Activated CD4-positive, alpha-beta memory T cell treated with anti-CD3 and anti-CD28 coated beads for 36 hours (primary cell): ENCODE measurements around the gene GET3. TPM values are rescaled to one million over a fixed set of nuclear protein-coding genes. Genes with fewer than 3 reads are reported as not detected.

Experiments
- CTCF ChIA-PET: fragments of 350-600 bp; sonication (Branson Sonifier 250); formaldehyde crosslinking; loops from one replicate; lab custom pipeline; 2021; ENCODE audit warnings: antibody characterized with exemption, inconsistent platforms; lab: Charles Lee
- POLR2A ChIA-PET: fragments of 350-600 bp; sonication (Branson Sonifier 250); formaldehyde crosslinking; loops from one replicate; lab custom pipeline; 2021; ENCODE audit warnings: antibody characterized with exemption; lab: Charles Lee
- DNase-seq: peaks from one replicate; pipeline ENCODE4 v3.0.0-alpha.2; 2020
- H3K27ac Mint-ChIP-seq: one replicate; pipeline ENCODE4 v1.8.0; 2021; ENCODE audit warnings: mixed read lengths
- H3K27me3 Mint-ChIP-seq: one replicate; pipeline ENCODE4 v1.8.0; 2021; ENCODE audit warnings: mixed read lengths
- H3K36me3 Mint-ChIP-seq: one replicate; pipeline ENCODE4 v1.8.0; 2021; ENCODE audit warnings: mixed read lengths
- H3K4me1 Mint-ChIP-seq: one replicate; pipeline ENCODE4 v1.8.0; 2021; ENCODE audit warnings: low read depth, mixed read lengths
- H3K4me3 Mint-ChIP-seq: one replicate; pipeline ENCODE4 v1.8.0; 2021; ENCODE audit warnings: mild to moderate bottlenecking, mixed read lengths
- H3K9me3 Mint-ChIP-seq: one replicate; pipeline ENCODE4 v1.8.0; 2021; ENCODE audit warnings: mixed read lengths
- intact Hi-C: fragments of 100-400 bp; cut with micrococcal nuclease; formaldehyde crosslinking; loops from one replicate; pipeline ENCODE4 v1.15.1; 2023
- total RNA-seq, 2 experiments: library from RNA; stranded (reverse); gene quantifications; one replicate each; pipeline ENCODE4 v1.2.3, GENCODE V29; 2021

The GET3 gene
- total RNA-seq, 2 experiments from 2014 or later = 54.2 TPM

GRCh38 chr19:12770922-12771321, 33.6 kb downstream of the GET3 start:
- Mint-ChIP-seq H3K4me1 (peaks cover 21% of the 10 kb centered on the region), H3K27me3 (no peaks in the 10 kb centered on the region)
- POLR2A ChIA-PET = interaction anchor here (0.8 to 2.8 kb wide), 2 partner anchors 21 to 28 kb away, joined by 3 to 17 read pairs; partner anchors contain the start of gene JUNB

GRCh38 chr19:12772323-12772722, 35.0 kb downstream of the GET3 start:
- Mint-ChIP-seq H3K27me3 (no peaks in the 10 kb centered on the region), H3K9me3 (no peaks in the 10 kb centered on the region), H3K36me3 (no peaks in the 10 kb centered on the region), H3K4me3 (peak overlapping the region; percentile 20), H3K27ac (no peak overlapping the region), H3K4me1 (peaks cover 23% of the 10 kb centered on the region)
- intact Hi-C loops = no loop called here
- ChIA-PET CTCF (interaction anchor here (1.3 to 10.4 kb wide), 5 partner anchors 13 to 76 kb away, joined by 3 to 372 read pairs (median 5); partner anchors contain the start of genes JUNB, PRDX2 and THSD8), POLR2A (interaction anchor here (0.7 kb wide), 1 partner anchor 24 kb away, joined by 3 read pairs; no protein-coding TSS in a partner anchor)
- no peak for DNase-seq

More at GRCh38 chr19:12770922-12771321, 33.6 kb downstream of the GET3 start:
- no peaks in the 10 kb centered on the region for H3K9me3 Mint-ChIP-seq
- H3K36me3 Mint-ChIP-seq = no peaks in the 10 kb centered on the region
- no peak overlapping the region for H3K4me3 Mint-ChIP-seq
- DNase-seq = no peak
- intact Hi-C loops = no loop called here
- CTCF ChIA-PET = interaction anchor here (10.4 to 15.7 kb wide), 2 partner anchors 12 to 28 kb away, joined by 110 to 636 read pairs; partner anchors contain the start of genes JUNB, PRDX2, RNASEH2A and THSD8
- H3K27ac Mint-ChIP-seq = no peak overlapping the region

GRCh38 chr19:12773571-12773970, 36.3 kb downstream of the GET3 start:
- no peak overlapping the region for H3K4me3 Mint-ChIP-seq
- H3K27me3 Mint-ChIP-seq = no peaks in the 10 kb centered on the region
- H3K36me3 Mint-ChIP-seq = no peaks in the 10 kb centered on the region
- ChIA-PET POLR2A (interaction anchor here (1.1 kb wide), 1 partner anchor 19 kb away, joined by 3 read pairs; no protein-coding TSS in a partner anchor), CTCF (interaction anchor here (1.2 to 10.4 kb wide), 6 partner anchors 9 to 75 kb away, joined by 3 to 372 read pairs (median 5); partner anchors contain the start of genes JUNB, PRDX2 and THSD8)
- no peak overlapping the region for H3K27ac Mint-ChIP-seq
- H3K4me1 Mint-ChIP-seq = peaks cover 29% of the 10 kb centered on the region
- DNase-seq = no peak
- H3K9me3 Mint-ChIP-seq = no peaks in the 10 kb centered on the region
- intact Hi-C loops = no loop called here

- Mint-ChIP-seq H3K4me1 (peaks cover 34% of the 10 kb centered on the region), H3K4me3 (peak within 1 kb of the TSS; percentile 71), H3K27me3 (no peaks in the 10 kb centered on the region), H3K27ac (peak within 1 kb of the TSS; percentile 67), H3K9me3 (no peaks in the 10 kb centered on the region), H3K36me3 (no peaks in the 10 kb centered on the region)
- intact Hi-C loops = loop anchor here (5.0 kb wide), 2 partner anchors 62 to 443 kb away; partner anchors contain the start of genes MAST1 and ZNF563
- ChIA-PET POLR2A (interaction anchor here (1.4 kb wide), 1 partner anchor 16 kb away, joined by 3 read pairs; the partner anchor contains the start of gene JUNB), CTCF (interaction anchor here (0.6 to 10.4 kb wide), 7 partner anchors 8 to 139 kb away, joined by 3 to 372 read pairs (median 5); partner anchors contain the start of genes JUNB, PRDX2 and THSD8)
- no peak for DNase-seq
These were observed 37.6 kb downstream of the GET3 start, which contains the start of gene HOOK2 for GRCh38 chr19:12774588-12775555. Gene HOOK2 (minus strand): TSS chr19:12775552. CDS start chr19:12775449, 103 bp downstream.

GRCh38 chr19:12777217-12778016, 40.1 kb downstream of the GET3 start:
- Mint-ChIP-seq H3K27me3 (no peaks in the 10 kb centered on the region), H3K9me3 (no peaks in the 10 kb centered on the region), H3K27ac (peak overlapping the region; percentile 87), H3K36me3 (no peaks in the 10 kb centered on the region), H3K4me3 (peak overlapping the region; percentile 76), H3K4me1 (peaks cover 40% of the 10 kb centered on the region)
- ChIA-PET POLR2A (interaction anchor here (0.7 to 4.0 kb wide), 8 partner anchors 11 to 69 kb away, joined by 3 to 89 read pairs (median 7); partner anchors contain the start of genes GET3 and JUNB), CTCF (interaction anchor here (0.6 to 7.8 kb wide), 12 partner anchors 8 to 114 kb away, joined by 3 to 372 read pairs (median 6); partner anchors contain the start of genes GCDH, GET3, JUNB and PRDX2)
- DNase-seq = peak; percentile 87
- intact Hi-C loops = loop anchor here (1.0 to 5.0 kb wide), 4 partner anchors 14 to 445 kb away; partner anchors contain the start of genes JUNB, MAST1 and ZNF563

GRCh38 chr19:12778017-12778904, 41.0 kb downstream of the GET3 start:
- POLR2A ChIA-PET = interaction anchor here (0.7 to 4.0 kb wide), 9 partner anchors 8 to 68 kb away, joined by 3 to 89 read pairs (median 4); partner anchors contain the start of genes GET3 and JUNB
- Mint-ChIP-seq H3K27me3 (no peaks in the 10 kb centered on the region), H3K4me3 (peak overlapping the region; percentile 76), H3K4me1 (peaks cover 40% of the 10 kb centered on the region), H3K9me3 (no peaks in the 10 kb centered on the region), H3K36me3 (no peaks in the 10 kb centered on the region), H3K27ac (peak overlapping the region; percentile 87)
- CTCF ChIA-PET = interaction anchor here (0.6 to 7.8 kb wide), 13 partner anchors 9 to 187 kb away, joined by 3 to 372 read pairs (median 8); partner anchors contain the start of genes JUNB, PRDX2, RNASEH2A and THSD8
- peak; percentile 69 for DNase-seq
- intact Hi-C loops = loop anchor here (1.0 to 5.0 kb wide), 3 partner anchors 13 to 446 kb away; partner anchors contain the start of genes JUNB, MAST1 and ZNF563

GRCh38 chr19:12778905-12779161, 41.5 kb downstream of the GET3 start:
- no peaks in the 10 kb centered on the region for H3K36me3 Mint-ChIP-seq
- H3K4me1 Mint-ChIP-seq = peaks cover 37% of the 10 kb centered on the region
- ChIA-PET POLR2A (interaction anchor here (1.1 to 4.0 kb wide), 6 partner anchors 9 to 56 kb away, joined by 3 to 89 read pairs (median 14); partner anchors contain the start of gene JUNB), CTCF (interaction anchor here (0.6 to 7.8 kb wide), 10 partner anchors 9 to 187 kb away, joined by 3 to 372 read pairs (median 10); partner anchors contain the start of genes JUNB, PRDX2 and THSD8)
- H3K4me3 Mint-ChIP-seq = peak overlapping the region; percentile 76
- intact Hi-C loops = loop anchor here (1.0 to 5.0 kb wide), 3 partner anchors 12 to 447 kb away; partner anchors contain the start of genes JUNB, MAST1 and ZNF563
- H3K27me3 Mint-ChIP-seq = no peaks in the 10 kb centered on the region
- H3K9me3 Mint-ChIP-seq = no peaks in the 10 kb centered on the region
- DNase-seq = no peak
- peak overlapping the region; percentile 87 for H3K27ac Mint-ChIP-seq

GRCh38 chr19:12779162-12779993, 42.1 kb downstream of the GET3 start:
- peak overlapping the region; percentile 87 for H3K27ac Mint-ChIP-seq
- POLR2A ChIA-PET = interaction anchor here (1.1 to 4.0 kb wide), 5 partner anchors 9 to 20 kb away, joined by 3 to 89 read pairs (median 19); partner anchors contain the start of gene JUNB
- no peaks in the 10 kb centered on the region for H3K9me3 Mint-ChIP-seq
- no peaks in the 10 kb centered on the region for H3K27me3 Mint-ChIP-seq
- DNase-seq = no peak
- peaks cover 36% of the 10 kb centered on the region for H3K4me1 Mint-ChIP-seq
- intact Hi-C loops = loop anchor here (5.0 kb wide), 2 partner anchors 58 to 447 kb away; partner anchors contain the start of genes MAST1 and ZNF563
- H3K4me3 Mint-ChIP-seq = peak overlapping the region; percentile 76
- CTCF ChIA-PET = interaction anchor here (1.4 to 7.8 kb wide), 6 partner anchors 8 to 68 kb away, joined by 9 to 372 read pairs (median 32); partner anchors contain the start of genes JUNB, PRDX2 and THSD8
- H3K36me3 Mint-ChIP-seq = no peaks in the 10 kb centered on the region

GRCh38 chr19:12782174-12782423, 44.8 kb downstream of the GET3 start:
- H3K9me3 Mint-ChIP-seq = no peaks in the 10 kb centered on the region
- H3K4me1 Mint-ChIP-seq = peaks cover 33% of the 10 kb centered on the region
- POLR2A ChIA-PET = interaction anchor here (2.0 to 3.5 kb wide), 2 partner anchors 10 to 13 kb away, joined by 18 to 87 read pairs; partner anchors contain the start of gene JUNB
- intact Hi-C loops = loop anchor here (1.0 kb wide), 1 partner anchor 9 kb away; the partner anchor contains the start of gene JUNB
- DNase-seq = no peak
- no peak overlapping the region for H3K4me3 Mint-ChIP-seq
- no peaks in the 10 kb centered on the region for H3K27me3 Mint-ChIP-seq
- CTCF ChIA-PET = interaction anchor here (0.7 to 3.4 kb wide), 7 partner anchors 10 to 65 kb away, joined by 3 to 32 read pairs (median 5); partner anchors contain the start of gene JUNB
- no peak overlapping the region for H3K27ac Mint-ChIP-seq
- no peaks in the 10 kb centered on the region for H3K36me3 Mint-ChIP-seq
